Fibroblast of villous mesenchyme (primary cell): ENCODE results near the gene SH3BGRL. TPM values are rescaled to one million over a fixed set of nuclear protein-coding genes. Genes with fewer than 3 reads are reported as not detected.

Experiments
- DNase-seq: peaks from one replicate; pipeline ENCODE4 v3.0.0-alpha.2; 2010; ENCODE audit warnings: low read depth
- H3K4me3 ChIP-seq: 2 replicates; pipeline ENCODE4 v1.5.1; 2011; ENCODE audit warnings: low read depth, mild to moderate bottlenecking, low read length
- total RNA-seq: library from RNA; depleted of rRNA; stranded (reverse); fragments of >200 nt; gene quantifications from 2 replicates; pipeline ENCODE4 v1.2.3, GENCODE V29; 2012
- TF ChIP-seq, protein P1 (sequence below): IDR thresholded peaks from 2 replicates; pipeline ENCODE4 v1.5.1; 2012; ENCODE audit warnings: low read depth, mild to moderate bottlenecking, low read length; ENCODE audit not compliant: insufficient read depth

SH3BGRL gene
- total RNA-seq, 1 donor: 74.7 TPM

- no peak for DNase-seq
- H3K4me3 ChIP-seq: no peak overlapping the region
Observed at GRCh38 chrX:81229901-81230300, 28.0 kb downstream of the SH3BGRL start.

GRCh38 chrX:81231476-81231875 lies 29.6 kb downstream of the SH3BGRL start:
- H3K4me3 ChIP-seq: no peak overlapping the region
- no peak for DNase-seq
- TF ChIP-seq, protein P1, sequence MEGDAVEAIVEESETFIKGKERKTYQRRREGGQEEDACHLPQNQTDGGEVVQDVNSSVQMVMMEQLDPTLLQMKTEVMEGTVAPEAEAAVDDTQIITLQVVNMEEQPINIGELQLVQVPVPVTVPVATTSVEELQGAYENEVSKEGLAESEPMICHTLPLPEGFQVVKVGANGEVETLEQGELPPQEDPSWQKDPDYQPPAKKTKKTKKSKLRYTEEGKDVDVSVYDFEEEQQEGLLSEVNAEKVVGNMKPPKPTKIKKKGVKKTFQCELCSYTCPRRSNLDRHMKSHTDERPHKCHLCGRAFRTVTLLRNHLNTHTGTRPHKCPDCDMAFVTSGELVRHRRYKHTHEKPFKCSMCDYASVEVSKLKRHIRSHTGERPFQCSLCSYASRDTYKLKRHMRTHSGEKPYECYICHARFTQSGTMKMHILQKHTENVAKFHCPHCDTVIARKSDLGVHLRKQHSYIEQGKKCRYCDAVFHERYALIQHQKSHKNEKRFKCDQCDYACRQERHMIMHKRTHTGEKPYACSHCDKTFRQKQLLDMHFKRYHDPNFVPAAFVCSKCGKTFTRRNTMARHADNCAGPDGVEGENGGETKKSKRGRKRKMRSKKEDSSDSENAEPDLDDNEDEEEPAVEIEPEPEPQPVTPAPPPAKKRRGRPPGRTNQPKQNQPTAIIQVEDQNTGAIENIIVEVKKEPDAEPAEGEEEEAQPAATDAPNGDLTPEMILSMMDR: no peak

More at GRCh38 chrX:81229901-81230300, 28.0 kb downstream of the SH3BGRL start:
- TF ChIP-seq, protein P1: no peak

- no peak for DNase-seq
- no peak overlapping the region for H3K4me3 ChIP-seq
- TF ChIP-seq, protein P1: no peak
Observed at GRCh38 chrX:81232218-81232617, 30.3 kb downstream of the SH3BGRL start.

DNA sequence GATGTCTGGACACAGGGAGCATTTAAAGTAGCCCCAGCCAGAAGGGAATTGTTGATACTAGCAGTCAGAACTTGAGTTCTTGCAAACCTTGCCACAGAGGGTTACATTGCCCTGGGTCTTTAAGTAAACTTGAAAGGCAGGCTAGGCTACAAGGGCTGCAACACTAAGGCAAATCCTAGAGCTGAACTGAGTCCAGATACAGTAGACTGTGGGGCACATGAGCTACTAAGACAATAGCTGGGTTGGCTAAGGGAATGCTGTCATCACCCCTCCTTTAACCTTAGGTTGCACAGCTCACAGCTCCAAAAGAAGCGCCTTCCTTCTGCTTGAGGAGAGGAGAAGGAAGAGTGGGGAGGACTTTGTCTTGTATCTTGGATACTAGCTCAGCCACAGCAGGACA lies 35.6 kb downstream of the SH3BGRL start:
- TF ChIP-seq, protein P1: no peak
- DNase-seq: no peak

DNA sequence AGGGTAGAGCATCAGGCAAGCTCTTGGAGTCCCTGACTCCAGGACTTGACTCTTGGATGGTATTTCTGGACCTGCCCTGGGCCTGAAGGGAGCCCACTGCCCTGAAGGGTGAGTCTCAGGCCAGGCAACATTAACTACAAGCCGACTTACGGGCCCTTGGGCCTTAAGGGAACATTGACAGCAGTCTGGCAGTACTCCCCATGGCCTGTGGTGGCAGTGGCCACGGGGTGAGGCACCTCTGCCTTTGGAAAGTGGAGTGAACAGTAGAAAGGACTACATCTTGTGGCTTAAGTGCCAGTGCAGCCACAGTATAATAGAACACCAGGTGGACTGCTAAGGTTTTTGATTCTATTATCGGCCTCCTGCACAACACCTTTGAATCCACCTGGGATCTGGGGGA lies 36.3 kb downstream of the SH3BGRL start:
- no peak for DNase-seq
- TF ChIP-seq, protein P1: no peak
- no peak overlapping the region for H3K4me3 ChIP-seq

More for the DNA sequence above, 35.6 kb downstream of the SH3BGRL start:
- H3K4me3 ChIP-seq: no peak overlapping the region

GRCh38 chrX:81240701-81241331 lies 38.9 kb downstream of the SH3BGRL start:
- no peak for DNase-seq
- TF ChIP-seq, protein P1: no peak

GRCh38 chrX:81241753-81242152 lies 39.9 kb downstream of the SH3BGRL start:
- TF ChIP-seq, protein P1: no peak
- DNase-seq: no peak
- H3K4me3 ChIP-seq: no peak overlapping the region

More at GRCh38 chrX:81240701-81241331, 38.9 kb downstream of the SH3BGRL start:
- no peak overlapping the region for H3K4me3 ChIP-seq
